Measurements from ENCODE around the gene NOTCH1. TPM values are rescaled to one million over a fixed set of nuclear protein-coding genes. Genes with fewer than 3 reads are reported as not detected.

NOTCH1 gene
- total and polyA plus RNA-seq, 7 experiments from 2014 or later = 1.9 to 92.9 (median 52.0) TPM

DNA sequence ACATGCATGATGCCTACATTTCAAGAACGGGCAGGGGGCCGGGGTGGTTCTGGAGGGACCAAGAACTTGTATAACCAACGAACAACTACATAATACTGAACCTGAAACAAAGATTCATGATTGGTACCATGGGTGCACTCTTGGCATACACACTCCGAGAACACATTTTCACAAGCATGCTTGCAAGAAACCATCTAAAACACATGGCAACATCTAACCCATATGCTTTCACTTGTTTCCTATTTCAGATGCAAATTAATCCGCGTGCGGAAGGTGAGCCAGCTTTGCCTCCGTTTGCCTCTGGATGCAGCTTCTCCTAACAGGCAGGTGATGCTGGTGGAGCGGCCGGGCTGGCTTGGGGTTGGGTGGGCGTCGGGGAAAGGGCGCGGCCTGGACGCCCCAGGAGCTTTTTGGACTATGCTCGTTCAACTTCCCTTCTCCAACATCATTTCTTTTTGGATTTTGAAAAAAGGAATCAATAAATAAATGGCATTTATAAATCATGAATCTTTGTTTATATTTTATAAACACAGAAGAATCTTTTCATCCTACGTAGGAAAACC lies 50.5 kb downstream of the NOTCH1 start:
- H3K27ac ChIP-seq (ENCODE audit: low read depth, low read length) = no peak overlapping the region
- ATAC-seq (no peak), DNase-seq (no peak)
- H3K9me3 ChIP-seq (ENCODE audit: control insufficient read depth in 2 of 3, low read length in 3 of 3) = no peaks in the 10 kb centered on the region
- Mint-ChIP-seq H3K36me3 (peaks cover 0 to 7% (median 0%) of the 10 kb centered on the region in 5 donors), H3K4me3 (no peak overlapping the region), H3K27me3 (no peaks in the 10 kb centered on the region), H3K27ac (no peak overlapping the region), H3K9me3 (no peaks in the 10 kb centered on the region), H3K4me1 (peaks cover 0 to 3% (median 0%) of the 10 kb centered on the region in 7 donors)
- ChIA-PET CTCF (no interaction called here), POLR2A (no interaction called here)
- no peak overlapping the region for H3K4me3 ChIP-seq (ENCODE audit: low read length)
- no peaks in the 10 kb centered on the region for H3K4me1 ChIP-seq (ENCODE audit: control insufficient read depth in 2 of 2, insufficient read depth in 2 of 2, low read length in 2 of 2)
- peaks cover 0 to 51% (median 0%) of the 10 kb centered on the region in 3 experiments for H3K36me3 ChIP-seq (ENCODE audit: control insufficient read depth in 2 of 3, insufficient read depth in 3 of 3, low read length in 3 of 3)
- H3K27me3 ChIP-seq (ENCODE audit: control insufficient read depth in 2 of 2, insufficient read depth in 2 of 2, low read length in 2 of 2) = no peaks in the 10 kb centered on the region
- intact Hi-C loops (cut with micrococcal nuclease) = no loop called here

GRCh38 chr9:136494531-136495215 lies 51.2 kb downstream of the NOTCH1 start:
- no peak overlapping the region for H3K4me3 ChIP-seq (ENCODE audit: low read length)
- ATAC-seq (no peak), DNase-seq (no peak)
- no peak overlapping the region for H3K27ac Mint-ChIP-seq
- no peaks in the 10 kb centered on the region for H3K27me3 Mint-ChIP-seq
- H3K9me3 Mint-ChIP-seq = no peaks in the 10 kb centered on the region
- no peak overlapping the region for H3K4me3 Mint-ChIP-seq
- H3K4me1 Mint-ChIP-seq = peaks cover 0 to 3% (median 0%) of the 10 kb centered on the region in 7 donors
- no peaks in the 10 kb centered on the region for H3K9me3 ChIP-seq (ENCODE audit: control insufficient read depth in 2 of 3, low read length in 3 of 3)
- CTCF ChIA-PET = no interaction called here
- peaks cover 0 to 5% (median 0%) of the 10 kb centered on the region in 5 donors for H3K36me3 Mint-ChIP-seq
- intact Hi-C loops (cut with micrococcal nuclease) = no loop called here
- peaks cover 0 to 45% (median 0%) of the 10 kb centered on the region in 3 experiments for H3K36me3 ChIP-seq (ENCODE audit: control insufficient read depth in 2 of 3, insufficient read depth in 3 of 3, low read length in 3 of 3)
- H3K27ac ChIP-seq (ENCODE audit: low read depth, low read length) = no peak overlapping the region
- H3K4me1 ChIP-seq (ENCODE audit: control insufficient read depth in 2 of 2, insufficient read depth in 2 of 2, low read length in 2 of 2) = no peaks in the 10 kb centered on the region
- POLR2A ChIA-PET = no interaction called here
- H3K27me3 ChIP-seq (ENCODE audit: control insufficient read depth in 2 of 2, insufficient read depth in 2 of 2, low read length in 2 of 2) = no peaks in the 10 kb centered on the region

GRCh38 chr9:136494012-136494411 lies 51.8 kb downstream of the NOTCH1 start:
- Mint-ChIP-seq H3K27me3 (no peaks in the 10 kb centered on the region), H3K4me3 (no peak overlapping the region), H3K9me3 (no peaks in the 10 kb centered on the region), H3K4me1 (peaks cover 0 to 3% (median 0%) of the 10 kb centered on the region in 7 donors), H3K36me3 (peaks cover 0 to 3% (median 0%) of the 10 kb centered on the region in 5 donors), H3K27ac (peak overlapping the region in 1 of 9 donors; percentile 6)
- Histone ChIP-seq H3K9me3 (ENCODE audit: control insufficient read depth in 2 of 3, low read length in 3 of 3) (no peaks in the 10 kb centered on the region), H3K27me3 (ENCODE audit: control insufficient read depth in 2 of 2, insufficient read depth in 2 of 2, low read length in 2 of 2) (no peaks in the 10 kb centered on the region), H3K27ac (ENCODE audit: low read depth, low read length) (no peak overlapping the region), H3K4me3 (ENCODE audit: low read length) (no peak overlapping the region), H3K36me3 (ENCODE audit: control insufficient read depth in 2 of 3, insufficient read depth in 3 of 3, low read length in 3 of 3) (peaks cover 0 to 38% (median 0%) of the 10 kb centered on the region in 3 experiments), H3K4me1 (ENCODE audit: control insufficient read depth in 2 of 2, insufficient read depth in 2 of 2, low read length in 2 of 2) (no peaks in the 10 kb centered on the region)
- CTCF ChIA-PET = no interaction called here
- DNase-seq (no peak), ATAC-seq (peak; percentile 27)
- POLR2A ChIA-PET = no interaction called here
- intact Hi-C loops (cut with micrococcal nuclease) = no loop called here

DNA sequence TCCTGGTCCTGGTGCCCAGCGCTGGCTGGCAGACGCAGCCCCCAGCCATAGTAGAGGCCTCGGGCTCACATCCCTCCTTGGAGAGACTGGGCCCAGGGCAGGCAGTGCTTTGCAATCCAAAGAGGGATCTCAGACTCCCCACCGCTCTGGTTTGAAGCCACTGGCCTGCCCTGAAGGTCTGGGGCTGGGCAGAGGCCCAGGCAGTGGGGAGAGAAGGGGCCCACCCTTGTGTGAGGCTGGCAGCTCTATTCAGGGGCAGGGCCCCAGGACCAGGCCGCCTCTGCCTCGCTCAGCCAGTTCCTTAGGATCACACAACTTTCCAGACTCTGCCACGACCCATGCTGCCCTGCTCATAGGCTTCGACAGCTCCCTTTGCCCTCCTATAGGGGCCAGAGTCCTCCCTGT lies 52.3 kb downstream of the NOTCH1 start:
- Mint-ChIP-seq H3K4me1 (peaks cover 0 to 3% (median 0%) of the 10 kb centered on the region in 7 donors), H3K36me3 (peaks cover 0 to 3% (median 0%) of the 10 kb centered on the region in 5 donors), H3K27ac (no peak overlapping the region), H3K9me3 (no peaks in the 10 kb centered on the region), H3K27me3 (no peaks in the 10 kb centered on the region), H3K4me3 (no peak overlapping the region)
- intact Hi-C loops (cut with micrococcal nuclease) = no loop called here
- Histone ChIP-seq H3K27me3 (ENCODE audit: control insufficient read depth in 2 of 2, insufficient read depth in 2 of 2, low read length in 2 of 2) (no peaks in the 10 kb centered on the region), H3K36me3 (ENCODE audit: control insufficient read depth in 2 of 3, insufficient read depth in 3 of 3, low read length in 3 of 3) (peaks cover 0 to 34% (median 0%) of the 10 kb centered on the region in 3 experiments), H3K9me3 (ENCODE audit: control insufficient read depth in 2 of 3, low read length in 3 of 3) (no peaks in the 10 kb centered on the region), H3K27ac (ENCODE audit: low read depth, low read length) (no peak overlapping the region), H3K4me3 (ENCODE audit: low read length) (no peak overlapping the region), H3K4me1 (ENCODE audit: control insufficient read depth in 2 of 2, insufficient read depth in 2 of 2, low read length in 2 of 2) (peaks cover 0 to under 1% of the 10 kb centered on the region in 2 donors)
- ATAC-seq = no peak
- CTCF ChIA-PET = no interaction called here
- POLR2A ChIA-PET = no interaction called here
- no peak for DNase-seq

DNA sequence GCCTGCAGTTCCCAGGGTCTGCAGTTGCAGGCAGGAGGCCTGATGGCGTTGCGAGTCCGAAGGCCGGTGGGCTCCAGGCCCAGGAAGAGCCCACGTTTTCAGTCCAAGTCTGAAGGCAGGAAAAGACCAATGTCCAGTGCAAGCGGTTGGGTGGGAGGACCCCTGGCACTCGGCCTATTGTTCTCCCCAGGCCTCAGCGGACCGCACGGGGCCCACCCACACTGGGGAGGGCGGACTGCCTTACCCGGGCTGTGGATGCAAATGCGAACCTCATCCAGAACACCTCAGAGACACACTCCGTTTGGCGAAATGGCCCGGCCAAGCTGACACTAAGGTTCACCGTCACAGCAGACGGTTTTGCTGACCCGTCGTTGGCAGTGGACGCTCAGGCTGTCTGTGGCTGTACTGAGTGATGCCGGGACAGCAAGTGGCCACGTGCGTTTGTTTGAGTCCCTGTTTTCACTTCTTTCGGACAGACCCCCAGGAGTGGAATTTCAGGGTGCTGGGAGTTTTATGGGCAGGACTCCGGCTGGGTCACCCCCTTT lies 52.8 kb downstream of the NOTCH1 start:
- H3K4me1 ChIP-seq (ENCODE audit: control insufficient read depth in 2 of 2, insufficient read depth in 2 of 2, low read length in 2 of 2) = peaks cover 0 to 3% of the 10 kb centered on the region in 2 donors
- intact Hi-C loops (cut with micrococcal nuclease) = no loop called here
- H3K4me3 ChIP-seq (ENCODE audit: low read length) = no peak overlapping the region
- peaks cover 0 to 29% (median 0%) of the 10 kb centered on the region in 3 experiments for H3K36me3 ChIP-seq (ENCODE audit: control insufficient read depth in 2 of 3, insufficient read depth in 3 of 3, low read length in 3 of 3)
- CTCF ChIA-PET = no interaction called here
- ATAC-seq (no peak), DNase-seq (no peak)
- no peak overlapping the region for H3K27ac ChIP-seq (ENCODE audit: low read depth, low read length)
- peaks cover 0 to 3% (median 0%) of the 10 kb centered on the region in 5 donors for H3K36me3 Mint-ChIP-seq
- H3K9me3 Mint-ChIP-seq = no peaks in the 10 kb centered on the region
- POLR2A ChIA-PET = no interaction called here
- H3K27ac Mint-ChIP-seq = peak overlapping the region in 2 of 9 donors; percentile 17 to 39
- H3K4me1 Mint-ChIP-seq = peaks cover 0 to 5% (median 0%) of the 10 kb centered on the region in 7 donors
- H3K27me3 Mint-ChIP-seq = no peaks in the 10 kb centered on the region
- H3K27me3 ChIP-seq (ENCODE audit: control insufficient read depth in 2 of 2, insufficient read depth in 2 of 2, low read length in 2 of 2) = no peaks in the 10 kb centered on the region
- no peak overlapping the region for H3K4me3 Mint-ChIP-seq
- no peaks in the 10 kb centered on the region for H3K9me3 ChIP-seq (ENCODE audit: control insufficient read depth in 2 of 3, low read length in 3 of 3)

DNA sequence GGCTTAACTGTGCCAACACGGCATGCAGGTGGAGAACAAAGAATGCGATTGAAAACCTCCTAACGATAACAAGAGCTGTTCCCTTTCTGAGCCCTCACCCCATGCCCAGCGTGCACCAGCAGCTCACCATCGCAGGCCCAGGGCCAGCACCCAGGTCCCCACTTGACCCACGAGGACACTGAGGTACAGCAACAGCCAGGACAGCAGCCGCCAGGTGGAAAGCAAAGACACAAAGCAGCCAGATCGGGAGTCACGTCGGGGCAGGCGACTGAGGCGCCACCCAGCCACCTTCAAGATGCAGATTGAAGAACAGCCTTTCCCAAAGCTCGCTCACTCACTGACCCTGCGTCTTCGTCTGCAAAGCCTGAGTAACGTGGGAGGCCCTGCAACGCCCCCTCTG lies 56.1 kb downstream of the NOTCH1 start:
- peaks cover 3% of the 10 kb centered on the region in 2 donors for H3K4me1 ChIP-seq (ENCODE audit: control insufficient read depth in 2 of 2, insufficient read depth in 2 of 2, low read length in 2 of 2)
- H3K9me3 ChIP-seq (ENCODE audit: control insufficient read depth in 2 of 3, low read length in 3 of 3) = no peaks in the 10 kb centered on the region
- H3K27me3 ChIP-seq (ENCODE audit: control insufficient read depth in 2 of 2, insufficient read depth in 2 of 2, low read length in 2 of 2) = no peaks in the 10 kb centered on the region
- ChIA-PET POLR2A (no interaction called here), CTCF (interaction anchor here (1.1 to 7.4 kb wide), 5 partner anchors 8 to 142 kb away, joined by 3 to 75 read pairs (median 7); no protein-coding TSS in a partner anchor)
- H3K4me3 ChIP-seq (ENCODE audit: low read length) = no peak overlapping the region
- Mint-ChIP-seq H3K36me3 (no peaks in the 10 kb centered on the region), H3K4me1 (peaks cover 3 to 6% (median 5%) of the 10 kb centered on the region in 7 donors), H3K9me3 (no peaks in the 10 kb centered on the region), H3K27me3 (no peaks in the 10 kb centered on the region), H3K27ac (no peak overlapping the region), H3K4me3 (no peak overlapping the region)
- intact Hi-C loops (cut with micrococcal nuclease) = no loop called here
- DNase-seq (no peak), ATAC-seq (no peak)
- no peaks in the 10 kb centered on the region for H3K36me3 ChIP-seq (ENCODE audit: control insufficient read depth in 2 of 3, insufficient read depth in 3 of 3, low read length in 3 of 3)
- no peak overlapping the region for H3K27ac ChIP-seq (ENCODE audit: low read depth, low read length)

All from naive thymus-derived CD4-positive, alpha-beta T cell (primary cell).